ENCODE measurements around the gene PNPLA2. TPM values are rescaled to one million over a fixed set of nuclear protein-coding genes. Genes with fewer than 3 reads are reported as not detected.

The PNPLA2 gene
- total and polyA plus RNA-seq, 2 of the 8 experiments (the other 6 are each of a cell fraction or from before 2014, with no cell fraction given) = 30.9 to 62.1 TPM

GRCh38 chr11:790721-791564 lies 27.8 kb upstream of the PNPLA2 start (continued):
- TF ChIP-seq ATF2 (IDR thresholded peaks at IDR 0.05; ENCODE audit: low read length) (no peak), CHD7 (IDR thresholded peaks at IDR 0.05; ENCODE audit: insufficient replicate concordance, low read length) (no peak), NRF1 (IDR thresholded peaks at IDR 0.05; ENCODE audit: low read depth, low read length) (no peak), CTCF (IDR thresholded peaks at IDR 0.05; ENCODE audit: control extremely low read depth in 1 of 3, insufficient read depth in 1 of 3, low read depth in 1 of 3, low read length in 3 of 3) (no peak), JUND (IDR thresholded peaks at IDR 0.05; ENCODE audit: low read length) (no peak)

All from H1 (cell line).